ENCODE measurements around the gene PDE6A. TPM values are rescaled to one million over a fixed set of nuclear protein-coding genes. Genes with fewer than 3 reads are reported as not detected.

Gene PDE6A
- total and polyA plus RNA-seq, 2 donors (not counting 3 experiments of a cell fraction or from before 2014, with no cell fraction given) = not detected

DNA sequence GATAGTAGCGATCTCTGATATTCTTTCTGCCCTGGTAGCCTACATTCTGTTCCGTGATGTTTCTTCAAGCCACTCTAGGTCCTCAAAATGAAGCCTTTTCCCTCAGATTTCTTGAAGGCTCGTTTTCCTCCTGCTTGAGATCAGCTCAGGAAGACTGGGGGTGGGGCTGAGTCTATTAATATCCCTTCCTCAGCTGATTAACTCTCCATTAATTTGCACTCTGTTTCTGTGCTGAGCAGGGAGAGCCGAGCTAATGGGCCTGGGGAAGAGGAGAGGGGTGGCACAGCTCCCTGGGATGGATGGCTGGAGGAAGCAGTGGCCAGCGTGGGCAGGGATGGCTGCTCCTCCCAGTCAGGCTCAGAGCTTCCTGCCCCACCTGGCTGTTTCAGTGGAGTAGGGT lies 121.2 kb downstream of the PDE6A start:
- TF ChIP-seq, protein P1, sequence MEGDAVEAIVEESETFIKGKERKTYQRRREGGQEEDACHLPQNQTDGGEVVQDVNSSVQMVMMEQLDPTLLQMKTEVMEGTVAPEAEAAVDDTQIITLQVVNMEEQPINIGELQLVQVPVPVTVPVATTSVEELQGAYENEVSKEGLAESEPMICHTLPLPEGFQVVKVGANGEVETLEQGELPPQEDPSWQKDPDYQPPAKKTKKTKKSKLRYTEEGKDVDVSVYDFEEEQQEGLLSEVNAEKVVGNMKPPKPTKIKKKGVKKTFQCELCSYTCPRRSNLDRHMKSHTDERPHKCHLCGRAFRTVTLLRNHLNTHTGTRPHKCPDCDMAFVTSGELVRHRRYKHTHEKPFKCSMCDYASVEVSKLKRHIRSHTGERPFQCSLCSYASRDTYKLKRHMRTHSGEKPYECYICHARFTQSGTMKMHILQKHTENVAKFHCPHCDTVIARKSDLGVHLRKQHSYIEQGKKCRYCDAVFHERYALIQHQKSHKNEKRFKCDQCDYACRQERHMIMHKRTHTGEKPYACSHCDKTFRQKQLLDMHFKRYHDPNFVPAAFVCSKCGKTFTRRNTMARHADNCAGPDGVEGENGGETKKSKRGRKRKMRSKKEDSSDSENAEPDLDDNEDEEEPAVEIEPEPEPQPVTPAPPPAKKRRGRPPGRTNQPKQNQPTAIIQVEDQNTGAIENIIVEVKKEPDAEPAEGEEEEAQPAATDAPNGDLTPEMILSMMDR (IDR thresholded peaks at IDR 0.05; ENCODE audit: extremely low read depth in 1 of 2, insufficient read depth in 1 of 2, low read depth in 1 of 2, low read length in 2 of 2) = no peak
- TF ChIP-seq POLR2A (IDR thresholded peaks at IDR 0.05; ENCODE audit: low read depth, low read length) (no peak), GATA2 (IDR thresholded peaks at IDR 0.05; ENCODE audit: insufficient read depth, insufficient read length, low read depth, low read length) (no peak), POLR2AphosphoS5 (IDR thresholded peaks at IDR 0.05; ENCODE audit: insufficient read depth, low read depth, low read length) (no peak), JUN (IDR thresholded peaks at IDR 0.05; ENCODE audit: borderline replicate concordance, insufficient read depth, insufficient read length, low read depth) (no peak)
- Histone ChIP-seq H2AFZ (ENCODE audit: low read depth, low read length) (no peak overlapping the region), H3K9me1 (replicated peaks; ENCODE audit: control insufficient read depth, extremely low read depth, insufficient read depth, low read length) (no peaks in the 10 kb centered on the region), H3K4me3 (replicated peaks in 1 of 3; ENCODE audit: insufficient read depth in 1 of 3, low read depth in 1 of 3, low read length in 3 of 3) (no peak overlapping the region), H3K4me2 (ENCODE audit: insufficient read depth, low read length) (no peak overlapping the region), H3K27me3 (ENCODE audit: control insufficient read depth in 2 of 2, insufficient read depth in 2 of 2, low read length in 2 of 2) (no peaks in the 10 kb centered on the region), H3K9me3 (replicated peaks; ENCODE audit: control insufficient read depth, insufficient read depth, low read length) (no peaks in the 10 kb centered on the region), H3K4me1 (ENCODE audit: control insufficient read depth, extremely low read depth, insufficient read depth, low read length) (no peaks in the 10 kb centered on the region), H3K9ac (replicated peaks; ENCODE audit: extremely low read depth, insufficient read depth, low read length) (no peak overlapping the region), H3K79me2 (ENCODE audit: control insufficient read depth, insufficient read depth, low read length) (no peaks in the 10 kb centered on the region), H3K36me3 (ENCODE audit: control insufficient read depth in 2 of 2, extremely low read depth in 1 of 2, insufficient read depth in 2 of 2, low read length in 2 of 2) (no peaks in the 10 kb centered on the region), H3K27ac (ENCODE audit: insufficient read depth, low read depth, low read length) (no peak overlapping the region), H4K20me1 (replicated peaks; ENCODE audit: control insufficient read depth, extremely low read depth, insufficient read depth, low read length) (no peaks in the 10 kb centered on the region)
- no peak for DNase-seq (ENCODE audit: low read depth, low spot score)
- POLR2A ChIA-PET = no interaction called here
- FAIRE-seq = no peak
- dilution Hi-C loops (cut with MboI; ENCODE audit: extremely low pct_ligation_motif_present, low sequenced_read_pairs) = loop anchor here (10.0 kb wide), 1 partner anchor 189 kb away; no protein-coding TSS in a partner anchor
- no TSS peak for BruUV-seq (replicated peaks)
- intact Hi-C loops (cut with micrococcal nuclease) = no loop called here
- CTCF ChIA-PET = interaction anchor here (0.7 to 7.8 kb wide), 8 partner anchors 29 to 441 kb away, joined by 3 to 54 read pairs (median 4); no protein-coding TSS in a partner anchor

DNA sequence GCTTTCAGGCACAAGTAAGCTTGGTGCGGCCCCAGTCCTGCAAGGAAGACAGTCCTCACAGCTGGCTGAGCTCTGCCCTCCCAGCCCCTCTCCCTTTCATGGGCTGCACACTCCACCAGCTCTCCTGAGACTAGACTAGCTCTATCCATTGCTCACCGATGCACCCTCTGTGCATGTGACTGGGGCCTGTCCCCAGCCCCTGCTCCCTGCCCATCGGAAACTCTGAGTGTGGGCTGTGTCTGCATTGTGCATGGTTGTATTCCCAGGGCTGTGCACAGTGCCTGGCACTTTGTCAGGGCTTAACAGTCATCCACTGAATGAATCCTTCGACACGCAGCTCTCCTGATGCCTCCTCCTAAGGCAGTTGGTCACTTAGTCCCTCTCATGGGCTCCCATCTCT lies 122.3 kb downstream of the PDE6A start:
- no peak overlapping the region for H2AFZ ChIP-seq (ENCODE audit: low read depth, low read length)
- H3K27me3 ChIP-seq (ENCODE audit: control insufficient read depth in 2 of 2, insufficient read depth in 2 of 2, low read length in 2 of 2) = no peaks in the 10 kb centered on the region
- no peaks in the 10 kb centered on the region for H3K9me3 ChIP-seq (replicated peaks; ENCODE audit: control insufficient read depth, insufficient read depth, low read length)
- intact Hi-C loops (cut with micrococcal nuclease) (no loop called here), dilution Hi-C loops (cut with MboI; ENCODE audit: extremely low pct_ligation_motif_present, low sequenced_read_pairs) (loop anchor here (10.0 kb wide), 1 partner anchor 188 kb away; no protein-coding TSS in a partner anchor)
- ChIA-PET CTCF (interaction anchor here (1.0 to 7.8 kb wide), 7 partner anchors 9 to 186 kb away, joined by 4 to 54 read pairs (median 4); no protein-coding TSS in a partner anchor), POLR2A (no interaction called here)
- no peak overlapping the region for H3K27ac ChIP-seq (ENCODE audit: insufficient read depth, low read depth, low read length)
- H3K9ac ChIP-seq (replicated peaks; ENCODE audit: extremely low read depth, insufficient read depth, low read length) = no peak overlapping the region
- TF ChIP-seq POLR2A (IDR thresholded peaks at IDR 0.05; ENCODE audit: low read depth, low read length) (no peak), EZH2 (IDR thresholded peaks at IDR 0.05; ENCODE audit: borderline replicate concordance, low read depth, low read length, severe bottlenecking) (no peak), GATA2 (IDR thresholded peaks at IDR 0.05; ENCODE audit: insufficient read depth, insufficient read length, low read depth, low read length) (no peak), FOS (IDR thresholded peaks at IDR 0.05; ENCODE audit: borderline replicate concordance, insufficient read depth, low read length) (no peak), JUN (IDR thresholded peaks at IDR 0.05; ENCODE audit: borderline replicate concordance, insufficient read depth, insufficient read length, low read depth) (no peak), MYC (IDR thresholded peaks at IDR 0.05; ENCODE audit: low read depth, low read length) (no peak)
- TF ChIP-seq, protein P1 (IDR thresholded peaks at IDR 0.05; ENCODE audit: extremely low read depth in 1 of 2, insufficient read depth in 1 of 2, low read depth in 1 of 2, low read length in 2 of 2) = no peak
- TF ChIP-seq, protein P2, sequence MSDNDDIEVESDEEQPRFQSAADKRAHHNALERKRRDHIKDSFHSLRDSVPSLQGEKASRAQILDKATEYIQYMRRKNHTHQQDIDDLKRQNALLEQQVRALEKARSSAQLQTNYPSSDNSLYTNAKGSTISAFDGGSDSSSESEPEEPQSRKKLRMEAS (IDR thresholded peaks at IDR 0.05; ENCODE audit: insufficient read depth, insufficient read length) = no peak
- H3K79me2 ChIP-seq (ENCODE audit: control insufficient read depth, insufficient read depth, low read length) = no peaks in the 10 kb centered on the region
- H3K4me1 ChIP-seq (ENCODE audit: control insufficient read depth, extremely low read depth, insufficient read depth, low read length) = no peaks in the 10 kb centered on the region
- no peaks in the 10 kb centered on the region for H3K36me3 ChIP-seq (ENCODE audit: control insufficient read depth in 2 of 2, extremely low read depth in 1 of 2, insufficient read depth in 2 of 2, low read length in 2 of 2)
- no peak for FAIRE-seq
- DNase-seq (ENCODE audit: low read depth, low spot score) = no peak
- no peaks in the 10 kb centered on the region for H4K20me1 ChIP-seq (replicated peaks; ENCODE audit: control insufficient read depth, extremely low read depth, insufficient read depth, low read length)
- H3K4me3 ChIP-seq (replicated peaks in 1 of 3; ENCODE audit: insufficient read depth in 1 of 3, low read depth in 1 of 3, low read length in 3 of 3) = no peak overlapping the region
- no TSS peak for BruUV-seq (replicated peaks)
- no peak overlapping the region for H3K4me2 ChIP-seq (ENCODE audit: insufficient read depth, low read length)
- no peaks in the 10 kb centered on the region for H3K9me1 ChIP-seq (replicated peaks; ENCODE audit: control insufficient read depth, extremely low read depth, insufficient read depth, low read length)
